Smooth muscle cell (in vitro differentiated cells): Measurements from ENCODE around the gene TRMT61A. TPM values are rescaled to one million over a fixed set of nuclear protein-coding genes. Genes with fewer than 3 reads are reported as not detected.

Source experiments
- DNase-seq: peaks from one replicate; lab custom pipeline; 2025; ENCODE audit not compliant: unreplicated experiment; lab: John Stamatoyannopoulos, UW
- H2AFZ ChIP-seq: fragments of 200-600 bp; sonication (generic); 2 replicates; pipeline ENCODE4 v1.6.0; 2016; ENCODE audit warnings: antibody characterized with exemption, low read depth, mild to moderate bottlenecking
- H3F3A ChIP-seq: fragments of 200-600 bp; sonication (generic); 2 replicates; pipeline ENCODE4 v1.6.0; 2017; ENCODE audit warnings: antibody characterized with exemption, low read depth
- H3K27ac ChIP-seq: fragments of 200-600 bp; sonication (generic); 2 replicates; pipeline ENCODE4 v1.5.1; 2016; ENCODE audit warnings: low read depth, mild to moderate bottlenecking
- H3K27me3 ChIP-seq: fragments of 200-600 bp; sonication (generic); 2 replicates; pipeline ENCODE4 v1.6.1; 2016; ENCODE audit warnings: low read depth, mild to moderate bottlenecking
- H3K36me3 ChIP-seq: fragments of 200-600 bp; sonication (generic); 2 replicates; pipeline ENCODE4 v1.5.1; 2016; ENCODE audit warnings: low read depth
- H3K4me1 ChIP-seq: fragments of 200-600 bp; sonication (generic); 2 replicates; pipeline ENCODE4 v1.5.1; 2016; ENCODE audit warnings: low read depth
- H3K4me2 ChIP-seq: fragments of 200-600 bp; sonication (generic); 2 replicates; pipeline ENCODE4 v1.6.0; 2016; ENCODE audit warnings: mild to moderate bottlenecking
- H3K4me3 ChIP-seq: fragments of 200-600 bp; sonication (generic); 2 replicates; pipeline ENCODE4 v1.5.1; 2016; ENCODE audit warnings: mild to moderate bottlenecking
- H3K79me2 ChIP-seq: fragments of 200-600 bp; sonication (generic); 2 replicates; pipeline ENCODE4 v1.6.0; 2016; ENCODE audit warnings: low read depth, mild to moderate bottlenecking
- H3K9ac ChIP-seq: fragments of 200-600 bp; sonication (generic); 2 replicates; pipeline ENCODE4 v1.6.0; 2016; ENCODE audit warnings: low read depth
- H3K9me3 ChIP-seq: fragments of 200-600 bp; sonication (generic); replicated peaks from 2 replicates; pipeline ENCODE4 v1.5.1; 2016; ENCODE audit warnings: low read depth
- H4K20me1 ChIP-seq: fragments of 200-600 bp; sonication (generic); 2 replicates; pipeline ENCODE4 v1.6.0; 2016; ENCODE audit warnings: low read depth
- WGBS: methylation state at CpG from one replicate; pipeline ENCODE4 v1.1.7; 2016; ENCODE audit warnings: low lambda C conversion rate; 5-methylcytosine and 5-hydroxymethylcytosine counted together
- polyA plus RNA-seq: library from polyadenylated mRNA; unstranded; fragments of >200 nt; fragmentation: Nextera tagmentation; extraction: Ambion mirVana; gene quantifications from 2 replicates; pipeline ENCODE4 v1.2.1, GENCODE V29; 2016
- total RNA-seq: library from RNA; depleted of rRNA; stranded (reverse); fragments of >200 nt; gene quantifications from 2 replicates; pipeline ENCODE4 v1.2.3, GENCODE V29; 2014
- TF ChIP-seq, protein P1 (sequence below): fragments of 200-600 bp; sonication (generic); IDR thresholded peaks from 2 replicates; pipeline ENCODE4 v1.5.1; 2017; ENCODE audit warnings: borderline replicate concordance, mild to moderate bottlenecking, antibody characterized with exemption; ENCODE audit not compliant: insufficient read depth, poor library complexity, severe bottlenecking

TRMT61A gene
- total and polyA plus RNA-seq, 2 experiments from 2014 or later: 3.7 to 6.7 TPM

DNA sequence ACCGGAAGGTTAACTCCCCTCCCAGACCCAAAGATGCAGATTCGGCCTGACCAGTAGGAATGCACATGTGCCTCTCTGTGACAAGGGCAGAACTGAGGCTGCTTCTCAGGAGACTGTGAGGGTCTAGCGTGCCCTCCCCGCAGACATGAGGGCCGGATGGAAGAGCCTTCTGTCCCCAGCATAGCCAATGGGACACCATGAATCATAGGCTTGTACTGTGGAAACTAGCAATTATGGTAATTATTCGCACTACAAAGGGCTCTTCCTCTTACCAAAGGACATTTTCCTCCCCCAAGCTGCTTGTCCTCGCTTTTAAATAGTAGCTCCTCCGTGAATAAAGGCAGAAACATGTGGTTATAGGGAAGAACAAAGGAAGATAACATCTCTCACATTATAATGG lies 40.0 kb downstream of the TRMT61A start:
- no peak overlapping the region for H2AFZ ChIP-seq
- H3K27ac ChIP-seq: peak overlapping the region; percentile 28
- 36% methylated on average over 8 of the region's 8 CpGs for WGBS
- no peaks in the 10 kb centered on the region for H3F3A ChIP-seq
- H3K4me3 ChIP-seq: no peak overlapping the region
- H3K9ac ChIP-seq: no peak overlapping the region
- peak overlapping the region; percentile 51 for H3K4me2 ChIP-seq
- H3K36me3 ChIP-seq: no peaks in the 10 kb centered on the region
- H3K27me3 ChIP-seq: no peaks in the 10 kb centered on the region
- no peak for DNase-seq
- TF ChIP-seq, protein P1, sequence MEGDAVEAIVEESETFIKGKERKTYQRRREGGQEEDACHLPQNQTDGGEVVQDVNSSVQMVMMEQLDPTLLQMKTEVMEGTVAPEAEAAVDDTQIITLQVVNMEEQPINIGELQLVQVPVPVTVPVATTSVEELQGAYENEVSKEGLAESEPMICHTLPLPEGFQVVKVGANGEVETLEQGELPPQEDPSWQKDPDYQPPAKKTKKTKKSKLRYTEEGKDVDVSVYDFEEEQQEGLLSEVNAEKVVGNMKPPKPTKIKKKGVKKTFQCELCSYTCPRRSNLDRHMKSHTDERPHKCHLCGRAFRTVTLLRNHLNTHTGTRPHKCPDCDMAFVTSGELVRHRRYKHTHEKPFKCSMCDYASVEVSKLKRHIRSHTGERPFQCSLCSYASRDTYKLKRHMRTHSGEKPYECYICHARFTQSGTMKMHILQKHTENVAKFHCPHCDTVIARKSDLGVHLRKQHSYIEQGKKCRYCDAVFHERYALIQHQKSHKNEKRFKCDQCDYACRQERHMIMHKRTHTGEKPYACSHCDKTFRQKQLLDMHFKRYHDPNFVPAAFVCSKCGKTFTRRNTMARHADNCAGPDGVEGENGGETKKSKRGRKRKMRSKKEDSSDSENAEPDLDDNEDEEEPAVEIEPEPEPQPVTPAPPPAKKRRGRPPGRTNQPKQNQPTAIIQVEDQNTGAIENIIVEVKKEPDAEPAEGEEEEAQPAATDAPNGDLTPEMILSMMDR: no peak
- H4K20me1 ChIP-seq: peaks cover 81% of the 10 kb centered on the region
- H3K9me3 ChIP-seq: no peaks in the 10 kb centered on the region
- H3K79me2 ChIP-seq: peaks cover 85% of the 10 kb centered on the region
- H3K4me1 ChIP-seq: peaks cover 4% of the 10 kb centered on the region

DNA sequence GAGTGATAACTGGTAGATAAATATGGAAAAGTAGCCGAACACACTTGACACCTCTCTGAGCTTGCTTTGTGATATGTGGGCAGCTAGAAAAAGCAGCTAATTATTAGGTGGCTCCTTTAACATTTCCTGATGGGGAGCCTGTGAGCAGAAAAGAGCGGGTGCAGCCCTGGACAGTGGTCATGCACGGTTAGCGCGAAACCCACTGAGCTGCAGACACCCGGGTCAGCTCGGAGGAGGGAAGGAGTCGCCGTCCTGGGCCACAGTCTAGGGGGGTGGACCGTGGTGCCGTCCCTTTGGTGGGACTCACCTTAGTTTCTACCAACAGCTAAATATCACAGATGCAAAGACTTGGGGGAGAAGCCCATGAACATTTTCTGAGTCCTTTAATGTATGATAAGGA lies 40.4 kb downstream of the TRMT61A start:
- H4K20me1 ChIP-seq: peaks cover 78% of the 10 kb centered on the region

DNA sequence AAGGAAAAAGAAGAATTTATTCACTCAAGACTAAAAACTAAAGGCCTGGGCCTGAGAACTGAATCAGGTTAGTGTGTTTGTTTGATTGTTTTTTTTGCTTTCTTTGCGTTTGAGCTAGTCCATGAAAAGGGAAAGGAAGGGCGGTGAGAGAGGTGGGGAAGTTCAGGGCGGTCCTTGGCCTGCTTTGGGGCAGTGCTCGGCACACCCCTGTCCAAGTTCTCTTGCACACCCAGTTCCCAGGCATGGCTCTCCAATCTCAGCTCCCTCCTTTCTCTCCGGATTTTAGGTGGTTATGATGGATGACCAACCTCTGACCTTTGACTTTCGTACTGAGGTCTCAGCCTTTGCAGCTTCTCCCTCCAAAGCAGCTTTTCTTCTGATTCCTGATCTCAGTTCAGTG lies 45.1 kb downstream of the TRMT61A start:
- Histone ChIP-seq H3F3A (peaks cover 15% of the 10 kb centered on the region), H2AFZ (no peak overlapping the region), H3K27me3 (no peaks in the 10 kb centered on the region), H3K27ac (no peak overlapping the region), H3K36me3 (no peaks in the 10 kb centered on the region), H4K20me1 (peaks cover 56% of the 10 kb centered on the region), H3K79me2 (peaks cover 52% of the 10 kb centered on the region), H3K4me1 (peaks cover 6% of the 10 kb centered on the region), H3K4me2 (no peak overlapping the region), H3K9me3 (no peaks in the 10 kb centered on the region), H3K9ac (no peak overlapping the region), H3K4me3 (no peak overlapping the region)
- DNase-seq: no peak
- 92% methylated on average over 5 of the region's 6 CpGs for WGBS
- TF ChIP-seq, protein P1: no peak

More for the DNA sequence above, 40.4 kb downstream of the TRMT61A start:
- no peaks in the 10 kb centered on the region for H3K4me1 ChIP-seq
- H3F3A ChIP-seq: no peaks in the 10 kb centered on the region
- TF ChIP-seq, protein P1: no peak
- H3K79me2 ChIP-seq: peaks cover 84% of the 10 kb centered on the region
- H3K27ac ChIP-seq: peak overlapping the region; percentile 28
- H3K27me3 ChIP-seq: no peaks in the 10 kb centered on the region
- WGBS: 62% methylated on average over 11 of the region's 11 CpGs
- H3K4me3 ChIP-seq: no peak overlapping the region
- H3K9ac ChIP-seq: no peak overlapping the region
- no peaks in the 10 kb centered on the region for H3K9me3 ChIP-seq
- H3K36me3 ChIP-seq: no peaks in the 10 kb centered on the region
- H2AFZ ChIP-seq: no peak overlapping the region
- H3K4me2 ChIP-seq: peak overlapping the region; percentile 51
- DNase-seq: no peak

DNA sequence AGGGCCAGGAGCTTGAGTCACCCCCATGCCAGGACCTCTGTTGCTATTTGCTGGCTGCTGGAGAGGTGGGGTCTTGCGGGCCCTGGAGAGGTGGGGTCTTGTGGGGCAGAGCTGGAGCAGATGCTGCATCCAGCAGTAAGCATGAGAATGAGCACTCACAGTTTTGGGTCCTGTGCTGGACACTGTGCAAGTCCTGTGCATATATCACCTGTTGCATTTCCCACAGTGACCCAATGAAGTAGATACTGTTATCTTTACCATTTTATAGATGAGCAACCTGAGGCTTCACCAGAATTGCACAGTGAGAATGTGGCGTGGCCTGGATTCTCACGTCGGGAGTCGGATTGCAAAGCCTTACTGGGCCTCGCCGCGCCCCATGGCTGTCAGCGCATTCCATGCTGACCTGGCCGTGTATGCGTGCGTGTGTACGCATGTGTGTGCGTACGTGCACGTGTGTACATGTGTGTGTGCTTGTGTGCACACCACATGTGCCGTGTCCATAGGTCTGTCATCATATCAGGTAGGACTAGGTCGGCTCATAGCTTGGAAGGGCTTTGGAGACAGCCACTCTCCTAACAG lies 45.8 kb downstream of the TRMT61A start:
- H3F3A ChIP-seq: peaks cover 15% of the 10 kb centered on the region
- 98% methylated on average over 18 of the region's 18 CpGs for WGBS
- H3K9ac ChIP-seq: no peak overlapping the region
- TF ChIP-seq, protein P1: no peak
- H3K79me2 ChIP-seq: peaks cover 46% of the 10 kb centered on the region
- no peak overlapping the region for H3K4me3 ChIP-seq
- no peak overlapping the region for H3K4me2 ChIP-seq
- H3K36me3 ChIP-seq: no peaks in the 10 kb centered on the region
- no peak for DNase-seq
- H2AFZ ChIP-seq: no peak overlapping the region
- H3K4me1 ChIP-seq: peaks cover 6% of the 10 kb centered on the region
- peaks cover 49% of the 10 kb centered on the region for H4K20me1 ChIP-seq
- H3K27ac ChIP-seq: no peak overlapping the region
- no peaks in the 10 kb centered on the region for H3K27me3 ChIP-seq
- H3K9me3 ChIP-seq: no peaks in the 10 kb centered on the region
